Measurements from ENCODE around the gene MBP.

GRCh38 chr18:76973520-76974266 lies 158.9 kb downstream of the MBP start:
- no peak for TF ChIP-seq EZH2phosphoT487 (IDR thresholded peaks at IDR 0.05; ENCODE audit: borderline replicate concordance, low read length)
- no peak for TF ChIP-seq CTCF (conservative IDR thresholded peaks at IDR 0.05; ENCODE audit: low read depth, low read length)
- TF ChIP-seq EZH2 (IDR thresholded peaks at IDR 0.05; ENCODE audit: low read length, unreplicated experiment), result no peak

Measured in PC-3 (cell line).